GM23248 (cell line): Measurements from ENCODE around the gene TMPRSS15. TPM values are rescaled to one million over a fixed set of nuclear protein-coding genes. Genes with fewer than 3 reads are reported as not detected.

ENCODE experiments used
- DNase-seq: peaks from one replicate; pipeline ENCODE4 v3.0.0-alpha.2; 2015
- H2AFZ ChIP-seq: fragments of 200-600 bp; sonication (generic); 2 replicates; pipeline ENCODE4 v1.6.1; 2016; ENCODE audit warnings: antibody characterized with exemption
- H3F3A ChIP-seq: fragments of 200-600 bp; sonication (generic); 2 replicates; pipeline ENCODE4 v1.6.1; 2016; ENCODE audit warnings: mild to moderate bottlenecking, antibody characterized with exemption, mixed run types; ENCODE audit not compliant: insufficient read depth
- H3K27ac ChIP-seq: fragments of 200-600 bp; sonication (generic); 2 replicates; pipeline ENCODE4 v1.5.1; 2016; ENCODE audit warnings: mild to moderate bottlenecking
- H3K27me3 ChIP-seq: fragments of 200-600 bp; sonication (generic); replicated peaks from 2 replicates; pipeline ENCODE4 v1.6.1; 2016; ENCODE audit warnings: mild to moderate bottlenecking; ENCODE audit not compliant: insufficient read depth
- H3K36me3 ChIP-seq: fragments of 200-600 bp; sonication (generic); 2 replicates; pipeline ENCODE4 v1.6.1; 2016; ENCODE audit warnings: low read depth, mild to moderate bottlenecking
- H3K4me1 ChIP-seq: fragments of 200-600 bp; sonication (generic); 2 replicates; pipeline ENCODE4 v1.6.1; 2016; ENCODE audit warnings: mild to moderate bottlenecking; ENCODE audit not compliant: insufficient read depth
- H3K4me2 ChIP-seq: fragments of 200-600 bp; sonication (generic); one replicate; pipeline ENCODE4 v1.6.1; 2016; ENCODE audit warnings: mild to moderate bottlenecking; ENCODE audit not compliant: unreplicated experiment
- H3K4me3 ChIP-seq: fragments of 200-600 bp; sonication (generic); 2 replicates; pipeline ENCODE4 v1.5.1; 2016; ENCODE audit warnings: mild to moderate bottlenecking
- H3K79me2 ChIP-seq: fragments of 200-600 bp; sonication (generic); 2 replicates; pipeline ENCODE4 v1.6.1; 2016; ENCODE audit warnings: mild to moderate bottlenecking; ENCODE audit not compliant: insufficient read depth
- H3K9ac ChIP-seq: fragments of 200-600 bp; sonication (generic); 2 replicates; pipeline ENCODE4 v1.6.1; 2016; ENCODE audit warnings: mild to moderate bottlenecking
- H3K9me2 ChIP-seq: fragments of 200-600 bp; sonication (generic); 2 replicates; pipeline ENCODE4 v1.6.1; 2016; ENCODE audit warnings: mixed run types, mild to moderate bottlenecking, moderate library complexity; ENCODE audit not compliant: insufficient read depth
- H3K9me3 ChIP-seq: fragments of 200-600 bp; sonication (generic); one replicate; pipeline ENCODE4 v1.6.1; 2017; ENCODE audit warnings: low read depth
- H4K20me1 ChIP-seq: fragments of 200-600 bp; sonication (generic); 2 replicates; pipeline ENCODE4 v1.6.0; 2016; ENCODE audit not compliant: insufficient read depth
- EZH2 ChIP-seq: fragments of 200-600 bp; sonication (generic); IDR thresholded peaks from 2 replicates; pipeline ENCODE4 v1.6.1; 2018; ENCODE audit warnings: antibody characterized with exemption, mild to moderate bottlenecking; ENCODE audit not compliant: insufficient read depth, poor library complexity, severe bottlenecking
- EZH2phosphoT487 ChIP-seq: fragments of 200-600 bp; sonication (generic); IDR thresholded peaks from 2 replicates; pipeline ENCODE4 v1.6.1; 2018; ENCODE audit warnings: antibody characterized with exemption, moderate library complexity, mild to moderate bottlenecking, low read depth; ENCODE audit not compliant: insufficient read depth
- WGBS, 2 experiments: methylation state at CpG; one replicate each; pipeline ENCODE4 v1.1.6; 2015 to 2017; ENCODE audit warnings: low lambda C conversion rate in 2 of 2, low coverage in 1 of 2; ENCODE audit errors: missing lambda C conversion rate in 2 of 2; 5-methylcytosine and 5-hydroxymethylcytosine counted together
- in situ Hi-C: fragments of 300-500 bp; cut with MboI; formaldehyde crosslinking; loops from 2 replicates; pipeline ENCODE4 v1.15.0; 2020
- polyA plus RNA-seq: library from polyadenylated mRNA; unstranded; fragments of >200 nt; fragmentation: Nextera tagmentation; extraction: Ambion mirVana; gene quantifications from 2 replicates; pipeline ENCODE4 v1.2.1, GENCODE V29; 2016
- total RNA-seq: library from RNA; depleted of rRNA; stranded (reverse); fragments of >200 nt; shearing (Covaris generic); gene quantifications from 2 replicates; pipeline ENCODE4 v1.2.3, GENCODE V29; 2014

TMPRSS15 gene
- total and polyA plus RNA-seq, 2 experiments from 2014 or later: not detected

DNA sequence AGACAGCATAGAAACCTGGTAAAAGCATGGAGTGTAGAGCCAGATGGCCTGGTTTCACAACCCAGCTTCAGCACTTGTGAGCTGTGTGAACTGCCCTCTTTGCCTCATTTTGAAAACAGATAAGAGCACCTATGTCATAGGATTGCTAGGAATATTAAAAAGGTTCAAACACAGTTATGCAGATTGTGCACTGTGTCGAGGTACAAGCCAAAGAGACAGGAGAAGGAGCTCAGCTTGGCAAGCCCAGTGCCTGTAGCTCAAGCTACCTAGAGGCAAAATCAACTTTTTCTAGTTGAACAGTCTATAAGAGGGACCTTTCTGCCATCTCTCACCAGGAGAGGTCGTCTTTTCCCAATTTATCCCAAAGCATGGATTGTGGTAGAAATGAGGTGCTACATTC, 153.9 kb downstream of the TMPRSS15 start:
- in situ Hi-C loops: no loop called here
- H3K9ac ChIP-seq: no peak overlapping the region
- no peak overlapping the region for H3K27ac ChIP-seq
- H3K79me2 ChIP-seq: no peaks in the 10 kb centered on the region
- H4K20me1 ChIP-seq: no peaks in the 10 kb centered on the region
- no peaks in the 10 kb centered on the region for H3K27me3 ChIP-seq
- no peaks in the 10 kb centered on the region for H3F3A ChIP-seq
- H2AFZ ChIP-seq: no peak overlapping the region
- no peak overlapping the region for H3K4me3 ChIP-seq
- no peaks in the 10 kb centered on the region for H3K9me2 ChIP-seq
- H3K4me1 ChIP-seq: no peaks in the 10 kb centered on the region
- WGBS, 2 experiments: 22 to 29% methylated on average over 2 of the region's 2 CpGs
- TF ChIP-seq EZH2phosphoT487 (no peak), EZH2 (no peak)
- H3K36me3 ChIP-seq: no peaks in the 10 kb centered on the region
- no peak overlapping the region for H3K4me2 ChIP-seq
- no peaks in the 10 kb centered on the region for H3K9me3 ChIP-seq
- no peak for DNase-seq

- Histone ChIP-seq H3K27ac (no peak overlapping the region), H3K36me3 (no peaks in the 10 kb centered on the region), H3K79me2 (no peaks in the 10 kb centered on the region), H3F3A (no peaks in the 10 kb centered on the region), H3K4me2 (no peak overlapping the region), H3K4me1 (no peaks in the 10 kb centered on the region), H3K9ac (no peak overlapping the region), H3K27me3 (no peaks in the 10 kb centered on the region), H4K20me1 (no peaks in the 10 kb centered on the region), H3K4me3 (no peak overlapping the region), H3K9me2 (no peaks in the 10 kb centered on the region), H3K9me3 (no peaks in the 10 kb centered on the region), H2AFZ (no peak overlapping the region)
- DNase-seq: no peak
- in situ Hi-C loops: no loop called here
- 74 to 96% methylated on average over 1 of the region's 1 CpG for whole genome bisulfite sequencing, 2 experiments
- TF ChIP-seq EZH2phosphoT487 (no peak), EZH2 (no peak)
Observed at GRCh38 chr21:18248171-18248570, 155.4 kb downstream of the TMPRSS15 start.

- TF ChIP-seq EZH2: no peak
- TF ChIP-seq EZH2phosphoT487: no peak
- DNase-seq: no peak
- H3K27me3 ChIP-seq: no peaks in the 10 kb centered on the region
- no peaks in the 10 kb centered on the region for H3K79me2 ChIP-seq
- in situ Hi-C loops: no loop called here
- 8% methylated on average over 22 of the region's 22 CpGs for WGBS, 2 experiments
- H3K27ac ChIP-seq: no peak overlapping the region
- H2AFZ ChIP-seq: no peak overlapping the region
- H3K9me3 ChIP-seq: no peaks in the 10 kb centered on the region
- H3K4me3 ChIP-seq: no peak overlapping the region
- no peaks in the 10 kb centered on the region for H4K20me1 ChIP-seq
- H3K4me2 ChIP-seq: no peak overlapping the region
- H3K4me1 ChIP-seq: no peaks in the 10 kb centered on the region
- no peak overlapping the region for H3K9ac ChIP-seq
- no peaks in the 10 kb centered on the region for H3K36me3 ChIP-seq
- no peaks in the 10 kb centered on the region for H3F3A ChIP-seq
- H3K9me2 ChIP-seq: no peaks in the 10 kb centered on the region
Observed at GRCh38 chr21:18245464-18245967, 158.1 kb downstream of the TMPRSS15 start.

DNA sequence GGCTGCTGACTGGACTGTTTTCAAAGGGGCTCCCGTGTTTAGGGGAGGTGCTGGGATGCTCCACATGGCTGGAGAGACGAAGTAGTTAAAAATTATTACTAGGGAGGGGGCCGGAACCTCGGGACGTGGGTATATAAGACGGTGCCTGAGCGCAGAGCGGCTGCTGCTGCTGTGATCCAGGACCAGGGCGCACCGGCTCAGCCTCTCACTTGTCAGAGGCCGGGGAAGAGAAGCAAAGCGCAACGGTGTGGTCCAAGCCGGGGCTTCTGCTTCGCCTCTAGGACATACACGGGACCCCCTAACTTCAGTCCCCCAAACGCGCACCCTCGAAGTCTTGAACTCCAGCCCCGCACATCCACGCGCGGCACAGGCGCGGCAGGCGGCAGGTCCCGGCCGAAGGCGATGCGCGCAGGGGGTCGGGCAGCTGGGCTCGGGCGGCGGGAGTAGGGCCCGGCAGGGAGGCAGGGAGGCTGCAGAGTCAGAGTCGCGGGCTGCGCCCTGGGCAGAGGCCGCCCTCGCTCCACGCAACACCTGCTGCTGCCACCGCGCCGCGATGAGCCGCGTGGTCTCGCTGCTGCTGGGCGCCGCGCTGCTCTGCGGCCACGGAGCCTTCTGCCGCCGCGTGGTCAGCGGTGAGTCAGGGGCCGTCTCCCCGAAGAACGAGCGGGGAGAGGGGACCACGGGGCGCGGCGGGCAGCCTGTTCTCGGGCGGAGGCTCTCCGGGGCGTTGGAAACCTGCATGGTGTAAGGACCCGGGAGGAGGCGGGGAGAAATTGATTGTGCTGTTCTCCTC, 158.7 kb downstream of the TMPRSS15 start, which contains the start of gene CHODL:
CHODL (plus strand) TSS at position 163 of the 793 bp plus-strand sequence; CDS start at position 554, 391 bp downstream.
- no peak within 1 kb of the TSS for H3K27ac ChIP-seq
- no peaks in the 10 kb centered on the region for H3K9me2 ChIP-seq
- no peaks in the 10 kb centered on the region for H3K79me2 ChIP-seq
- H3K9me3 ChIP-seq: no peaks in the 10 kb centered on the region
- no peaks in the 10 kb centered on the region for H3F3A ChIP-seq
- in situ Hi-C loops: no loop called here
- no peaks in the 10 kb centered on the region for H3K27me3 ChIP-seq
- H2AFZ ChIP-seq: no peak within 1 kb of the TSS
- no peak within 1 kb of the TSS for H3K9ac ChIP-seq
- WGBS, 2 experiments: 6 to 7% methylated on average over 63 to 65 of the region's 72 CpGs
- DNase-seq: no peak
- no peak within 1 kb of the TSS for H3K4me2 ChIP-seq
- H3K4me3 ChIP-seq: no peak within 1 kb of the TSS
- no peaks in the 10 kb centered on the region for H3K4me1 ChIP-seq
- TF ChIP-seq EZH2phosphoT487 (no peak), EZH2 (no peak)
- no peaks in the 10 kb centered on the region for H4K20me1 ChIP-seq
- no peaks in the 10 kb centered on the region for H3K36me3 ChIP-seq
